ENCODE data around the gene ZFR.

ZFR gene

GRCh38 chr5:32475334-32476097 lies 31.0 kb upstream of the ZFR start:
- FAIRE-seq (no peak), DNase-seq (ENCODE audit: insufficient read length, low spot score) (no peak)

GRCh38 chr5:32474209-32474854 lies 29.8 kb upstream of the ZFR start:
- FAIRE-seq (no peak), DNase-seq (ENCODE audit: insufficient read length, low spot score) (no peak)
- TF ChIP-seq PAX5 (IDR thresholded peaks at IDR 0.05; ENCODE audit: insufficient read depth, low read length, severe bottlenecking) (no peak), POU2F2 (IDR thresholded peaks at IDR 0.05; ENCODE audit: low read depth, low read length) (no peak), TAF1 (IDR thresholded peaks at IDR 0.05; ENCODE audit: low read depth, low read length) (no peak), POLR2AphosphoS5 (IDR thresholded peaks at IDR 0.05; ENCODE audit: low read depth, low read length) (no peak), POLR2A (IDR thresholded peaks at IDR 0.05; ENCODE audit: low read depth, low read length) (no peak), SPI1 (IDR thresholded peaks at IDR 0.05; ENCODE audit: low read depth, low read length) (no peak)

More at GRCh38 chr5:32475334-32476097, 31.0 kb upstream of the ZFR start:
- TF ChIP-seq PAX5 (IDR thresholded peaks at IDR 0.05; ENCODE audit: insufficient read depth, low read length, severe bottlenecking) (no peak), POLR2AphosphoS5 (IDR thresholded peaks at IDR 0.05; ENCODE audit: low read depth, low read length) (no peak), POLR2A (IDR thresholded peaks at IDR 0.05; ENCODE audit: low read depth, low read length) (no peak), TAF1 (IDR thresholded peaks at IDR 0.05; ENCODE audit: low read depth, low read length) (no peak), POU2F2 (IDR thresholded peaks at IDR 0.05; ENCODE audit: low read depth, low read length) (no peak), SPI1 (IDR thresholded peaks at IDR 0.05; ENCODE audit: low read depth, low read length) (no peak)

- DNase-seq (ENCODE audit: insufficient read length, low spot score) (no peak), FAIRE-seq (no peak)
- no peak for TF ChIP-seq POLR2AphosphoS5 (IDR thresholded peaks at IDR 0.05; ENCODE audit: low read depth, low read length)
- TF ChIP-seq SPI1 (IDR thresholded peaks at IDR 0.05; ENCODE audit: low read depth, low read length), result no peak
- no peak for TF ChIP-seq TAF1 (IDR thresholded peaks at IDR 0.05; ENCODE audit: low read depth, low read length)
Observed at GRCh38 chr5:32473072-32473471, 28.5 kb upstream of the ZFR start.

- no peak for DNase-seq (ENCODE audit: insufficient read length, low spot score)
- no peak for TF ChIP-seq SPI1 (IDR thresholded peaks at IDR 0.05; ENCODE audit: low read depth, low read length)
- no peak for TF ChIP-seq TAF1 (IDR thresholded peaks at IDR 0.05; ENCODE audit: low read depth, low read length)
- TF ChIP-seq POLR2AphosphoS5 (IDR thresholded peaks at IDR 0.05; ENCODE audit: low read depth, low read length), result no peak
- TF ChIP-seq POU2F2 (IDR thresholded peaks at IDR 0.05; ENCODE audit: low read depth, low read length), result no peak
- no peak for TF ChIP-seq PAX5 (IDR thresholded peaks at IDR 0.05; ENCODE audit: insufficient read depth, low read length, severe bottlenecking)
- TF ChIP-seq POLR2A (IDR thresholded peaks at IDR 0.05; ENCODE audit: low read depth, low read length), result no peak
- FAIRE-seq, result no peak
Observed at GRCh38 chr5:32471784-32472183, 27.2 kb upstream of the ZFR start.

GRCh38 chr5:32465076-32465475 lies 20.5 kb upstream of the ZFR start:
- no peak for TF ChIP-seq POLR2AphosphoS5 (IDR thresholded peaks at IDR 0.05; ENCODE audit: low read depth, low read length)
- TF ChIP-seq POLR2A (IDR thresholded peaks at IDR 0.05; ENCODE audit: low read depth, low read length), result no peak
- no peak for TF ChIP-seq TAF1 (IDR thresholded peaks at IDR 0.05; ENCODE audit: low read depth, low read length)
- no peak for TF ChIP-seq PAX5 (IDR thresholded peaks at IDR 0.05; ENCODE audit: insufficient read depth, low read length, severe bottlenecking)
- TF ChIP-seq SPI1 (IDR thresholded peaks at IDR 0.05; ENCODE audit: low read depth, low read length), result no peak
- TF ChIP-seq POU2F2 (IDR thresholded peaks at IDR 0.05; ENCODE audit: low read depth, low read length), result no peak
- FAIRE-seq (no peak), DNase-seq (ENCODE audit: insufficient read length, low spot score) (no peak)

GRCh38 chr5:32462618-32463017 lies 18.1 kb upstream of the ZFR start:
- TF ChIP-seq POLR2A (IDR thresholded peaks at IDR 0.05; ENCODE audit: low read depth, low read length) (no peak), PAX5 (IDR thresholded peaks at IDR 0.05; ENCODE audit: insufficient read depth, low read length, severe bottlenecking) (no peak), POLR2AphosphoS5 (IDR thresholded peaks at IDR 0.05; ENCODE audit: low read depth, low read length) (no peak), POU2F2 (IDR thresholded peaks at IDR 0.05; ENCODE audit: low read depth, low read length) (no peak), TAF1 (IDR thresholded peaks at IDR 0.05; ENCODE audit: low read depth, low read length) (no peak), SPI1 (IDR thresholded peaks at IDR 0.05; ENCODE audit: low read depth, low read length) (no peak)
- DNase-seq (ENCODE audit: insufficient read length, low spot score) (no peak), FAIRE-seq (no peak)

GRCh38 chr5:32461441-32462120 lies 17.0 kb upstream of the ZFR start:
- DNase-seq (ENCODE audit: insufficient read length, low spot score) (no peak), FAIRE-seq (no peak)
- TF ChIP-seq POU2F2 (IDR thresholded peaks at IDR 0.05; ENCODE audit: low read depth, low read length), result no peak
- TF ChIP-seq TAF1 (IDR thresholded peaks at IDR 0.05; ENCODE audit: low read depth, low read length), result no peak
- TF ChIP-seq POLR2A (IDR thresholded peaks at IDR 0.05; ENCODE audit: low read depth, low read length), result no peak
- TF ChIP-seq POLR2AphosphoS5 (IDR thresholded peaks at IDR 0.05; ENCODE audit: low read depth, low read length), result no peak
- no peak for TF ChIP-seq SPI1 (IDR thresholded peaks at IDR 0.05; ENCODE audit: low read depth, low read length)
- TF ChIP-seq PAX5 (IDR thresholded peaks at IDR 0.05; ENCODE audit: insufficient read depth, low read length, severe bottlenecking), result no peak

GRCh38 chr5:32460702-32461101 lies 16.2 kb upstream of the ZFR start:
- TF ChIP-seq POLR2AphosphoS5 (IDR thresholded peaks at IDR 0.05; ENCODE audit: low read depth, low read length), result no peak
- TF ChIP-seq POU2F2 (IDR thresholded peaks at IDR 0.05; ENCODE audit: low read depth, low read length), result no peak
- TF ChIP-seq TAF1 (IDR thresholded peaks at IDR 0.05; ENCODE audit: low read depth, low read length), result no peak
- no peak for TF ChIP-seq POLR2A (IDR thresholded peaks at IDR 0.05; ENCODE audit: low read depth, low read length)
- no peak for TF ChIP-seq SPI1 (IDR thresholded peaks at IDR 0.05; ENCODE audit: low read depth, low read length)
- no peak for TF ChIP-seq PAX5 (IDR thresholded peaks at IDR 0.05; ENCODE audit: insufficient read depth, low read length, severe bottlenecking)
- FAIRE-seq (no peak), DNase-seq (ENCODE audit: insufficient read length, low spot score) (no peak)

GRCh38 chr5:32458880-32459495 lies 14.4 kb upstream of the ZFR start:
- no peak for DNase-seq (ENCODE audit: insufficient read length, low spot score)
- no peak for TF ChIP-seq POLR2AphosphoS5 (IDR thresholded peaks at IDR 0.05; ENCODE audit: low read depth, low read length)
- TF ChIP-seq POLR2A (IDR thresholded peaks at IDR 0.05; ENCODE audit: low read depth, low read length), result no peak
- TF ChIP-seq SPI1 (IDR thresholded peaks at IDR 0.05; ENCODE audit: low read depth, low read length), result no peak
- TF ChIP-seq PAX5 (IDR thresholded peaks at IDR 0.05; ENCODE audit: insufficient read depth, low read length, severe bottlenecking), result no peak
- TF ChIP-seq POU2F2 (IDR thresholded peaks at IDR 0.05; ENCODE audit: low read depth, low read length), result no peak
- no peak for TF ChIP-seq TAF1 (IDR thresholded peaks at IDR 0.05; ENCODE audit: low read depth, low read length)
- FAIRE-seq, result no peak

Data from GM12891 (cell line).